Body of pancreas (tissue), 4 donors: ENCODE measurements around the gene SMAGP.

ENCODE experiments used
- POLR2A ChIP-seq, 3 donors: fragments of 450-650 bp; IDR thresholded peaks; one replicate each; pipeline ENCODE4 v1.6.1; 2016; ENCODE audit warnings: antibody characterized with exemption in 3 of 3, mild to moderate bottlenecking in 2 of 3
- TF ChIP-seq, protein P1 (sequence below), 7 experiments: fragments of 450-650 bp in 4 of 7; fragments of 200-600 bp in 3 of 7; sonication (generic) in 3 of 7; IDR thresholded peaks; one replicate each; pipeline ENCODE4 v1.5.1; 2016 to 2019; ENCODE audit warnings: antibody characterized with exemption in 7 of 7

DNA sequence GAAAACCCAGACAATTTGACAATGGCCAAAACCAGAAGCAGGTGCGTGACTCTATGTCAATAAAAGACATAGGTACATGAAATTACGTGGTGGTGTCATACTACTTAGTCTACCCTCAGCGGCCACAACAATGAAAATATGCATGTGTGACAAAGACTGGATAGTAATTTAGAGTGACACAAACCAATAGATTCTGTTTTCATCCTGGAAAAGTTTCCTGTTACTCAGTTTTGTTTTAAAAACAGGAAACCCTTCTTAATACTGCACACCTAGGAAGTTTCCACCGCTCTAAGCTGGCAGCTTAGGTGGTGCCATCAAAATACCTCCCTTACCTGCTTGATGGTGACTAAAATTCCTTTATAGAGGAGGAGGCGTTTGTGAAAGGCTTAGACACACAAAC lies 67.5 kb downstream of the SMAGP start:
- TF ChIP-seq, protein P1, sequence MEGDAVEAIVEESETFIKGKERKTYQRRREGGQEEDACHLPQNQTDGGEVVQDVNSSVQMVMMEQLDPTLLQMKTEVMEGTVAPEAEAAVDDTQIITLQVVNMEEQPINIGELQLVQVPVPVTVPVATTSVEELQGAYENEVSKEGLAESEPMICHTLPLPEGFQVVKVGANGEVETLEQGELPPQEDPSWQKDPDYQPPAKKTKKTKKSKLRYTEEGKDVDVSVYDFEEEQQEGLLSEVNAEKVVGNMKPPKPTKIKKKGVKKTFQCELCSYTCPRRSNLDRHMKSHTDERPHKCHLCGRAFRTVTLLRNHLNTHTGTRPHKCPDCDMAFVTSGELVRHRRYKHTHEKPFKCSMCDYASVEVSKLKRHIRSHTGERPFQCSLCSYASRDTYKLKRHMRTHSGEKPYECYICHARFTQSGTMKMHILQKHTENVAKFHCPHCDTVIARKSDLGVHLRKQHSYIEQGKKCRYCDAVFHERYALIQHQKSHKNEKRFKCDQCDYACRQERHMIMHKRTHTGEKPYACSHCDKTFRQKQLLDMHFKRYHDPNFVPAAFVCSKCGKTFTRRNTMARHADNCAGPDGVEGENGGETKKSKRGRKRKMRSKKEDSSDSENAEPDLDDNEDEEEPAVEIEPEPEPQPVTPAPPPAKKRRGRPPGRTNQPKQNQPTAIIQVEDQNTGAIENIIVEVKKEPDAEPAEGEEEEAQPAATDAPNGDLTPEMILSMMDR (IDR thresholded peaks at IDR 0.05), result no peak
- no peak for TF ChIP-seq POLR2A (IDR thresholded peaks at IDR 0.05)
